ENCODE data around the gene AGPAT2.

- TF ChIP-seq PATZ1 (CRISPR knock-in tag; IDR thresholded peaks at IDR 0.05; ENCODE audit: borderline replicate concordance) (no peak), SNAI2 (CRISPR knock-in tag; IDR thresholded peaks at IDR 0.05) (no peak), PPARA (CRISPR knock-in tag; IDR thresholded peaks at IDR 0.05; ENCODE audit: borderline replicate concordance) (no peak), ZFP30 (CRISPR knock-in tag; IDR thresholded peaks at IDR 0.05) (no peak), GLIS3 (CRISPR knock-in tag; IDR thresholded peaks at IDR 0.05) (no peak), ZC3H10 (CRISPR knock-in tag; IDR thresholded peaks at IDR 0.05) (no peak)
Measured at GRCh38 chr9:136701668-136702053, 14.4 kb upstream of the AGPAT2 start.

All from SK-N-SH treated with all-trans-retinoic acid at 6 μM for 48 hours (cell line).